Measurements from ENCODE around the gene PDCD7. TPM values are rescaled to one million over a fixed set of nuclear protein-coding genes. Genes with fewer than 3 reads are reported as not detected.

The PDCD7 gene
- total and polyA plus RNA-seq, 3 donors from 2014 or later = 39.7 to 76.1 (median 66.8) TPM

DNA sequence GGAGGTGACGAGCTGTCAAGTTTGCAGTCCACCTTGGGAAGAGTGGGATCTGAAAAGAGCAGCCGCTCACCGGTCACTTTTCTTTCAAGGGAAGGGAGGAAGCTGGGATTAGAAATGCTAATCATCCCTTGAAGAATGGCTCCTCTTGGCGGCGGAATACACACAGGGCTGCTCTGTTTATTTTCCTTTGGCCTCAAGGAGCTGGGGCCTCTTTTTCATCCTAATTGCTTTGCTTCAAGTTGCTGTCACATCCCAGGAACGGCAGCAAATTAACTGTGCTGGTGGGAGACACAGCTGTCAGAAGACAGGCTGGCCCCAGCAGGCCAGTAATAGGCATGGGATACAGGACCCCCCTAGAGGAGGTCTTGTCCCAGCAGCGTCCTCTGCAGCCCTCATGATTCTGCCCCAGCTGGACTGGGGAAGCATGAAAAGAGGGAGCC, 50.3 kb downstream of the PDCD7 start:
- Histone ChIP-seq H3K36me3 (ENCODE audit: low read depth, missing control alignments) (no peaks in the 10 kb centered on the region), H3K27ac (no peak overlapping the region), H3K4me3 (no peak overlapping the region), H3K27me3 (no peaks in the 10 kb centered on the region), H3K9me3 (no peaks in the 10 kb centered on the region), H3K4me1 (peaks cover 35% of the 10 kb centered on the region)
- DNase-seq = peak; percentile 61
- no peak for TF ChIP-seq POLR2A (IDR thresholded peaks at IDR 0.05)
- TF ChIP-seq, protein P1, sequence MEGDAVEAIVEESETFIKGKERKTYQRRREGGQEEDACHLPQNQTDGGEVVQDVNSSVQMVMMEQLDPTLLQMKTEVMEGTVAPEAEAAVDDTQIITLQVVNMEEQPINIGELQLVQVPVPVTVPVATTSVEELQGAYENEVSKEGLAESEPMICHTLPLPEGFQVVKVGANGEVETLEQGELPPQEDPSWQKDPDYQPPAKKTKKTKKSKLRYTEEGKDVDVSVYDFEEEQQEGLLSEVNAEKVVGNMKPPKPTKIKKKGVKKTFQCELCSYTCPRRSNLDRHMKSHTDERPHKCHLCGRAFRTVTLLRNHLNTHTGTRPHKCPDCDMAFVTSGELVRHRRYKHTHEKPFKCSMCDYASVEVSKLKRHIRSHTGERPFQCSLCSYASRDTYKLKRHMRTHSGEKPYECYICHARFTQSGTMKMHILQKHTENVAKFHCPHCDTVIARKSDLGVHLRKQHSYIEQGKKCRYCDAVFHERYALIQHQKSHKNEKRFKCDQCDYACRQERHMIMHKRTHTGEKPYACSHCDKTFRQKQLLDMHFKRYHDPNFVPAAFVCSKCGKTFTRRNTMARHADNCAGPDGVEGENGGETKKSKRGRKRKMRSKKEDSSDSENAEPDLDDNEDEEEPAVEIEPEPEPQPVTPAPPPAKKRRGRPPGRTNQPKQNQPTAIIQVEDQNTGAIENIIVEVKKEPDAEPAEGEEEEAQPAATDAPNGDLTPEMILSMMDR (IDR thresholded peaks at IDR 0.05) = peak in 2 of 3 experiments; percentile 25 to 32
- intact Hi-C loops (cut with DNase I; ENCODE audit: low total_unique reads) = loop anchor here (10.0 kb wide), 1 partner anchor 48 kb away; no protein-coding TSS in a partner anchor
- WGBS, 2 donors = 53 to 72% methylated on average over 7 of the region's 7 CpGs

DNA sequence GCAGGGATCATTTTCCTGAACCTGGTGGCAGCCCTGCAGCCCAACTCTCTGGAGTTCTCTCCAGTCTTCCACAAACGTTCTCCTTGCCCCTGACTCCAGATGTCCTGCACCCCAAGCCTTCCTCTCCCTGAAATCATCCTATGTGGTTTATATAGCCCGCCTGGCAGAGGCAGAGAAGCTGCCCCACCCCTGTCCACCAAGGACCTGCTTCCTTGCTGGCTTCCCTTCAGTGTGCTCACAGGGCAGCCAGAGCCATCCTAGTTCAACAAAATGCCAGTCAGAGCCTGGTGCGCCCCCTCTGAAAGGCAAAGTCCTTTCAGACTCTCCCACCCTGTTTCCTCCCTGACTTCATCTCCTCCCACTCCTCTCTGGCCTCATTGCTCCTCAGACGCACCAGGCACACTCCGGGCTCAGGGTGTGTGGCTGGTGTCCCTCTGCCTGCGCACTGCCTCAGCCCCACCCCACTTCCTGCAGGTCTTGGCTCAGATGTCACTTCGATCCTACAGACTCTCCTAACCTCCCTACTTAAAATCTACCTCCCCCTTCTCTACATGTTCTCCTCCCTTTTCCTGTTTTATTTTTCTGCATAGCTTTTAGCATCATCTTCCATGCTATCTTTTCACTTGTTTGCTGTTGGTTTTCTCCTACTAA, 51.2 kb downstream of the PDCD7 start:
- intact Hi-C loops (cut with DNase I; ENCODE audit: low total_unique reads) = loop anchor here (10.0 kb wide), 1 partner anchor 48 kb away; no protein-coding TSS in a partner anchor
- H3K27me3 ChIP-seq = no peaks in the 10 kb centered on the region
- WGBS, 2 donors = 43 to 50% methylated on average over 7 of the region's 7 CpGs
- no peak for TF ChIP-seq POLR2A (IDR thresholded peaks at IDR 0.05)
- DNase-seq = no peak
- no peak overlapping the region for H3K4me3 ChIP-seq
- H3K27ac ChIP-seq = no peak overlapping the region
- H3K4me1 ChIP-seq = peaks cover 26% of the 10 kb centered on the region
- H3K9me3 ChIP-seq = no peaks in the 10 kb centered on the region
- H3K36me3 ChIP-seq (ENCODE audit: low read depth, missing control alignments) = no peaks in the 10 kb centered on the region

DNA sequence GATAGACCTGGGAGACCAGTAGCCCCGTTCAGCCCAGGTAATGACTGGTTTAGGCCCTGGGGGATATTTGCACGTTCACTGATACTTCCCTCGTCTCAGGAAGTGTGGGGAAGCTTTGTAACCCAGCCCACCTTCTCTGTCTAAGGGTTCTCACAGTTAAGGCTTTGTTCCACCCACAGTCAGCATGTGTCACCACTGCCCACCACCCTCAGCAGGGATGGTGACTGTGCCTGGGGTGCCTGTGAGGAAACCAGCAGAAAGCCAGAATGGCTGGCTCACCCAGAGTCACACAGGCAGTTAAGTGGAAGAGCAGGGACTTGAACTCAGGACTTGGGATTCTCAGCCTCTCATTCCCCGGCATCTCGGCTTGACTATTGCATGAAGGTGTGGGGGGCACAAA, 51.9 kb downstream of the PDCD7 start:
- intact Hi-C loops (cut with DNase I; ENCODE audit: low total_unique reads) = loop anchor here (10.0 kb wide), 1 partner anchor 47 kb away; no protein-coding TSS in a partner anchor
- TF ChIP-seq, protein P1 (IDR thresholded peaks at IDR 0.05) = no peak
- Histone ChIP-seq H3K4me1 (peaks cover 21% of the 10 kb centered on the region), H3K27ac (no peak overlapping the region), H3K4me3 (no peak overlapping the region), H3K27me3 (no peaks in the 10 kb centered on the region), H3K9me3 (no peaks in the 10 kb centered on the region), H3K36me3 (ENCODE audit: low read depth, missing control alignments) (no peaks in the 10 kb centered on the region)
- no peak for DNase-seq
- WGBS, 2 donors = 82 to 86% methylated on average over 5 of the region's 5 CpGs

DNA sequence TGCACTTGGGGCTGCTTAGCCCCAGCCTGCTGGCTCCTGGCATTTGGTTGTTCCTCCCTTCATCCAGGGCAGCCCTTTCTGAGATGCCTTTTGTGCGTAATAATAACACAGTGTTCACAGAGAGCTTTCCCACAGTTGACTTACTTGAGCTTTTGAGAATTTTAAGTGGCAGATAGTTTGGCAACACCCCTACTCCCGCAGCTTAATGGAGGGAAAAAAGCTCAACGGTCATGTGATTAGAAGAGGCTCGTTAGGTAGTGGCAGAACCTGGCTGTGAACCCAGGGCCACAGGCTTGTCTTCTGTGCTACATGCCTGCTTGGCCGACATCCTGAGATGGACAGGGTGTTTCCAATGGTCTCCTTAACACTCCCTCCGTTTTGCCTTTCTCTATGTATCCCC, 52.3 kb downstream of the PDCD7 start:
- intact Hi-C loops (cut with DNase I; ENCODE audit: low total_unique reads) = loop anchor here (10.0 kb wide), 1 partner anchor 46 kb away; no protein-coding TSS in a partner anchor
- peaks cover 19% of the 10 kb centered on the region for H3K4me1 ChIP-seq
- 50 to 76% methylated on average over 6 of the region's 6 CpGs for WGBS, 2 donors

DNA sequence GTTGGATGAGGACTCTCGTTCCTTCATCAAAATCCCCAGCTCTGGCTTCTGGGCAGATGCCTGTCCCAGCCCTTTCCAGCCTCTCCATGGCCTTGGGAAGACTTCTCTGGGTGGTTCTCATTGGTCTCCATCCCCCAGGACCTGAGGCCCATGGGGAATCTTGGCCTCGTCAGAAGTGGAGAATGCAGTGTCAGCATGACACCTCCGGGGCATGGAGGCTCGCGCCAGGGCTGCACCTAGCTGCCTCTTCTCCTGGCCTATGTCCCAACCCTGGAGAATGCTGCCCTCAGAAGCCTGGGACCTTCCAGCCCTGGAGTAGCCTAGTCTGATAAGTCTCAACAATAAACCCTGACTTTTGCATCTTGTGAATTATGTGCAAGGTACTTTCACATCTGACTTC, 54.0 kb downstream of the PDCD7 start:
- intact Hi-C loops (cut with DNase I; ENCODE audit: low total_unique reads) = no loop called here
- no peak for TF ChIP-seq POLR2A (IDR thresholded peaks at IDR 0.05)
- TF ChIP-seq, protein P1 (IDR thresholded peaks at IDR 0.05) = no peak
- H3K4me3 ChIP-seq = no peak overlapping the region

More for the DNA sequence above, 52.3 kb downstream of the PDCD7 start:
- Histone ChIP-seq H3K36me3 (ENCODE audit: low read depth, missing control alignments) (no peaks in the 10 kb centered on the region), H3K9me3 (no peaks in the 10 kb centered on the region), H3K27me3 (no peaks in the 10 kb centered on the region), H3K4me3 (no peak overlapping the region), H3K27ac (no peak overlapping the region)
- DNase-seq = no peak
- TF ChIP-seq, protein P1 (IDR thresholded peaks at IDR 0.05) = no peak
- no peak for TF ChIP-seq POLR2A (IDR thresholded peaks at IDR 0.05)

More for the DNA sequence above, 54.0 kb downstream of the PDCD7 start:
- 75 to 90% methylated on average over 5 of the region's 5 CpGs for WGBS, 2 donors
- H3K4me1 ChIP-seq = peaks cover 20% of the 10 kb centered on the region
- no peaks in the 10 kb centered on the region for H3K9me3 ChIP-seq
- no peaks in the 10 kb centered on the region for H3K36me3 ChIP-seq (ENCODE audit: low read depth, missing control alignments)
- no peak for DNase-seq
- H3K27me3 ChIP-seq = no peaks in the 10 kb centered on the region
- no peak overlapping the region for H3K27ac ChIP-seq

Data from testis (tissue), 3 donors.